Skeletal muscle satellite cell (primary cell): ENCODE data around the gene LGALS1.
"Not testable (repeated sequence)": the region's sequence is repeated elsewhere in the genome, so short reads cannot be mapped to it uniquely, and the experiment has no call there.

Experiments used
- H3K27me3 ChIP-seq: 2 replicates; pipeline ENCODE4 v1.7.0; 2013; ENCODE audit warnings: low read length; ENCODE audit not compliant: control insufficient read depth, insufficient read depth
- H3K36me3 ChIP-seq: 2 replicates; pipeline ENCODE4 v1.7.0; 2013; ENCODE audit warnings: mild to moderate bottlenecking, control low read depth, low read length; ENCODE audit not compliant: insufficient read depth
- H3K4me1 ChIP-seq: 2 replicates; pipeline ENCODE4 v1.7.0; 2013; ENCODE audit warnings: low read length; ENCODE audit not compliant: control insufficient read depth, insufficient read depth
- H3K4me2 ChIP-seq: 2 replicates; pipeline ENCODE4 v1.7.0; 2013; ENCODE audit warnings: mild to moderate bottlenecking, low read length
- H3K4me3 ChIP-seq: 2 replicates; pipeline ENCODE4 v1.7.0; 2013; ENCODE audit warnings: low read length
- H3K9ac ChIP-seq: 2 replicates; pipeline ENCODE4 v1.7.0; 2013; ENCODE audit warnings: mild to moderate bottlenecking, low read depth, low read length, moderate library complexity
- H3K9me3 ChIP-seq: replicated peaks from 2 replicates; pipeline ENCODE4 v1.7.0; 2013; ENCODE audit warnings: mild to moderate bottlenecking, control low read depth, low read length

Gene LGALS1

GRCh38 chr22:37639771-37640590, 35.5 kb upstream of the LGALS1 start:
- Histone ChIP-seq H3K9me3 (no peaks in the 10 kb centered on the region), H3K4me1 (peaks cover 24% of the 10 kb centered on the region), H3K4me3 (peak overlapping the region; percentile 70), H3K9ac (peak overlapping the region; percentile 69), H3K36me3 (no peaks in the 10 kb centered on the region), H3K27me3 (no peaks in the 10 kb centered on the region), H3K4me2 (peak overlapping the region; percentile 91)

- Histone ChIP-seq H3K9me3 (no peaks in the 10 kb centered on the region), H3K36me3 (no peaks in the 10 kb centered on the region), H3K4me2 (peak overlapping the region; percentile 91), H3K4me3 (peak overlapping the region; percentile 52), H3K4me1 (peaks cover 22% of the 10 kb centered on the region), H3K27me3 (no peaks in the 10 kb centered on the region), H3K9ac (no peak overlapping the region)
Observed at GRCh38 chr22:37640591-37641560, 34.6 kb upstream of the LGALS1 start.

- Histone ChIP-seq H3K4me1 (peaks cover 17% of the 10 kb centered on the region), H3K36me3 (no peaks in the 10 kb centered on the region), H3K4me3 (no peak overlapping the region)
Observed at GRCh38 chr22:37641561-37641949, 33.9 kb upstream of the LGALS1 start.

GRCh38 chr22:37643225-37643847, 32.1 kb upstream of the LGALS1 start:
- Histone ChIP-seq H3K36me3 (no peaks in the 10 kb centered on the region), H3K9ac (no peak overlapping the region), H3K4me1 (peaks cover 16% of the 10 kb centered on the region), H3K27me3 (no peaks in the 10 kb centered on the region), H3K9me3 (no peaks in the 10 kb centered on the region), H3K4me2 (no peak overlapping the region), H3K4me3 (no peak overlapping the region)

More at GRCh38 chr22:37641561-37641949, 33.9 kb upstream of the LGALS1 start:
- H3K4me2 ChIP-seq = no peak overlapping the region
- H3K9me3 ChIP-seq = no peaks in the 10 kb centered on the region
- H3K27me3 ChIP-seq = no peaks in the 10 kb centered on the region
- H3K9ac ChIP-seq = no peak overlapping the region

- Histone ChIP-seq H3K27me3 (no peaks in the 10 kb centered on the region), H3K4me2 (no peak overlapping the region), H3K36me3 (peaks cover 5% of the 10 kb centered on the region), H3K9ac (no peak overlapping the region), H3K4me1 (peaks cover 6% of the 10 kb centered on the region), H3K9me3 (no peaks in the 10 kb centered on the region), H3K4me3 (no peak overlapping the region)
Observed at GRCh38 chr22:37647317-37647716, 28.1 kb upstream of the LGALS1 start.

GRCh38 chr22:37647928-37648327, 27.5 kb upstream of the LGALS1 start:
- H3K4me1 ChIP-seq = peaks cover 6% of the 10 kb centered on the region
- H3K9ac ChIP-seq = no peak overlapping the region
- H3K9me3 ChIP-seq = no peaks in the 10 kb centered on the region
- no peak overlapping the region for H3K4me3 ChIP-seq
- no peak overlapping the region for H3K4me2 ChIP-seq
- peaks cover 5% of the 10 kb centered on the region for H3K36me3 ChIP-seq
- H3K27me3 ChIP-seq = no peaks in the 10 kb centered on the region

GRCh38 chr22:37650463-37651136, 24.8 kb upstream of the LGALS1 start:
- H3K9ac ChIP-seq = no peak overlapping the region
- peaks cover 5% of the 10 kb centered on the region for H3K36me3 ChIP-seq
- H3K4me3 ChIP-seq = no peak overlapping the region
- no peak overlapping the region for H3K4me2 ChIP-seq
- no peaks in the 10 kb centered on the region for H3K27me3 ChIP-seq
- H3K9me3 ChIP-seq = no peaks in the 10 kb centered on the region
- peaks cover 6% of the 10 kb centered on the region for H3K4me1 ChIP-seq

- H3K9ac ChIP-seq = no peak overlapping the region
- peaks cover 5% of the 10 kb centered on the region for H3K36me3 ChIP-seq
- no peaks in the 10 kb centered on the region for H3K9me3 ChIP-seq
- no peak overlapping the region for H3K4me2 ChIP-seq
- H3K4me1 ChIP-seq = peaks cover 13% of the 10 kb centered on the region
- no peaks in the 10 kb centered on the region for H3K27me3 ChIP-seq
- H3K4me3 ChIP-seq = no peak overlapping the region
Observed at GRCh38 chr22:37654563-37655251, 20.7 kb upstream of the LGALS1 start.

GRCh38 chr22:37655252-37655563, 20.2 kb upstream of the LGALS1 start:
- H3K36me3 ChIP-seq = peaks cover 2% of the 10 kb centered on the region

GRCh38 chr22:37656583-37656982, 18.9 kb upstream of the LGALS1 start:
- not testable (repeated sequence) for H3K36me3 ChIP-seq, H3K27me3 ChIP-seq, H3K4me3 ChIP-seq, H3K9me3 ChIP-seq, H3K4me2 ChIP-seq, H3K9ac ChIP-seq
- H3K4me1 ChIP-seq = peaks cover 32% of the 10 kb centered on the region

More at GRCh38 chr22:37655252-37655563, 20.2 kb upstream of the LGALS1 start:
- Histone ChIP-seq H3K27me3 (no peaks in the 10 kb centered on the region), H3K4me3 (no peak overlapping the region), H3K9ac (no peak overlapping the region), H3K4me2 (no peak overlapping the region), H3K9me3 (no peaks in the 10 kb centered on the region), H3K4me1 (peaks cover 18% of the 10 kb centered on the region)
